GM12892 (cell line): ENCODE results near the gene C3orf18.
"Not testable (repeated sequence)": the region's sequence is repeated elsewhere in the genome, so short reads cannot be mapped to it uniquely, and the experiment has no call there.

Source experiments
- DNase-seq: peaks from one replicate; pipeline ENCODE4 v3.0.0; 2011; ENCODE audit not compliant: insufficient read length
- FAIRE-seq: peaks from 2 replicates; lab custom pipeline; 2011; peaks lifted over from hg19 to GRCh38; lab: Jason Lieb, UNC
- POLR2A ChIP-seq: IDR thresholded peaks from 2 replicates; pipeline ENCODE4 v1.6.1; 2011; ENCODE audit warnings: low read depth, low read length, control low read depth
- POLR2AphosphoS5 ChIP-seq: IDR thresholded peaks from 2 replicates; pipeline ENCODE4 v1.6.1; 2011; ENCODE audit warnings: low read depth, low read length, control low read depth
- TAF1 ChIP-seq: IDR thresholded peaks from 2 replicates; pipeline ENCODE4 v1.6.1; 2011; ENCODE audit warnings: low read depth, mild to moderate bottlenecking, control low read depth, low read length, borderline replicate concordance

Gene C3orf18

GRCh38 chr3:50521572-50521971 is 46.0 kb downstream of the C3orf18 start:
- DNase-seq (no peak), FAIRE-seq (no peak)
- TF ChIP-seq POLR2AphosphoS5 = no peak
- TF ChIP-seq POLR2A = no peak
- no peak for TF ChIP-seq TAF1

- no peak for FAIRE-seq
- DNase-seq = no peak
- TF ChIP-seq POLR2A = no peak
- no peak for TF ChIP-seq TAF1
- no peak for TF ChIP-seq POLR2AphosphoS5
Measured at GRCh38 chr3:50520849-50521248, 46.7 kb downstream of the C3orf18 start.

GRCh38 chr3:50519471-50520089 is 48.0 kb downstream of the C3orf18 start:
- DNase-seq (peak; percentile 60), FAIRE-seq (peak; percentile 88)

GRCh38 chr3:50518436-50518835 is 49.1 kb downstream of the C3orf18 start:
- TF ChIP-seq POLR2A (no peak), POLR2AphosphoS5 (no peak)
- DNase-seq (no peak), FAIRE-seq (no peak)

More at GRCh38 chr3:50519471-50520089, 48.0 kb downstream of the C3orf18 start:
- TF ChIP-seq TAF1 (no peak), POLR2A (no peak), POLR2AphosphoS5 (no peak)

- no peak for DNase-seq
- no peak for FAIRE-seq
- no peak for TF ChIP-seq POLR2A
- TF ChIP-seq POLR2AphosphoS5 = no peak
- TF ChIP-seq TAF1 = no peak
Measured at GRCh38 chr3:50517721-50518206, 49.8 kb downstream of the C3orf18 start.

- DNase-seq (no peak), FAIRE-seq (no peak)
- TF ChIP-seq TAF1 (no peak), POLR2A (no peak), POLR2AphosphoS5 (no peak)
Measured at GRCh38 chr3:50516440-50516871, 51.1 kb downstream of the C3orf18 start.

GRCh38 chr3:50515565-50516439 is 51.7 kb downstream of the C3orf18 start:
- FAIRE-seq (no peak), DNase-seq (no peak)
- TF ChIP-seq TAF1 (no peak), POLR2AphosphoS5 (no peak), POLR2A (no peak)

GRCh38 chr3:50512908-50513307 is 54.6 kb downstream of the C3orf18 start:
- not testable (repeated sequence) for FAIRE-seq, DNase-seq

GRCh38 chr3:50512131-50512530 is 55.4 kb downstream of the C3orf18 start:
- DNase-seq (no peak), FAIRE-seq (no peak)
- no peak for TF ChIP-seq POLR2AphosphoS5
- no peak for TF ChIP-seq TAF1
- TF ChIP-seq POLR2A = no peak

GRCh38 chr3:50510325-50510724 is 57.2 kb downstream of the C3orf18 start:
- no peak for DNase-seq
- no peak for FAIRE-seq
- TF ChIP-seq POLR2A (no peak), TAF1 (no peak), POLR2AphosphoS5 (no peak)

- no peak for DNase-seq
- no peak for FAIRE-seq
- TF ChIP-seq POLR2A (no peak), TAF1 (no peak), POLR2AphosphoS5 (no peak)
Measured at GRCh38 chr3:50509715-50510114, 57.8 kb downstream of the C3orf18 start.

GRCh38 chr3:50508821-50509220 is 58.7 kb downstream of the C3orf18 start:
- no peak for TF ChIP-seq POLR2A
- TF ChIP-seq TAF1 = no peak
- TF ChIP-seq POLR2AphosphoS5 = no peak
- FAIRE-seq (no peak), DNase-seq (no peak)
